ENCODE results near the gene PTPRS.

The PTPRS gene

GRCh38 chr19:5294403-5295160 is 46.0 kb downstream of the PTPRS start:
- CTCF ChIA-PET = no interaction called here
- POLR2A ChIA-PET = no interaction called here
- no peak for DNase-seq
- Histone ChIP-seq H3K4me1 (ENCODE audit: control extremely low read depth in 1 of 4, control insufficient read depth in 4 of 4, insufficient read depth in 4 of 4, low read length in 3 of 4) (peaks cover 0 to 19% (median 11%) of the 10 kb centered on the region in 4 experiments), H3K27me3 (replicated peaks in 2 of 5; ENCODE audit: control insufficient read depth in 4 of 5, insufficient read depth in 5 of 5, low read length in 4 of 5) (peaks cover 0 to 46% (median 13%) of the 10 kb centered on the region in 5 experiments), H3K36me3 (ENCODE audit: control insufficient read depth in 4 of 4, insufficient read depth in 4 of 4, low read length in 3 of 4) (no peaks in the 10 kb centered on the region), H3K9me3 (ENCODE audit: control extremely low read depth in 1 of 5, control insufficient read depth in 4 of 5, insufficient read depth in 2 of 5, low read depth in 1 of 5, low read length in 4 of 5) (no peaks in the 10 kb centered on the region), H3K27ac (ENCODE audit: insufficient read depth in 1 of 2, low read depth in 1 of 2, low read length in 2 of 2, poor library complexity in 1 of 2, severe bottlenecking in 2 of 2) (no peak overlapping the region), H3K4me3 (ENCODE audit: control insufficient read depth in 1 of 7, extremely low read depth in 1 of 7, insufficient read depth in 4 of 7, low read depth in 2 of 7, low read length in 6 of 7) (no peak overlapping the region)
- 75% methylated on average over 15 of the region's 22 CpGs for WGBS (ENCODE audit: insufficient coverage)

GRCh38 chr19:5293612-5294378 is 46.8 kb downstream of the PTPRS start:
- Histone ChIP-seq H3K36me3 (ENCODE audit: control insufficient read depth in 4 of 4, insufficient read depth in 4 of 4, low read length in 3 of 4) (no peaks in the 10 kb centered on the region), H3K4me1 (ENCODE audit: control extremely low read depth in 1 of 4, control insufficient read depth in 4 of 4, insufficient read depth in 4 of 4, low read length in 3 of 4) (peaks cover 0 to 19% (median 11%) of the 10 kb centered on the region in 4 experiments), H3K4me3 (ENCODE audit: control insufficient read depth in 1 of 7, extremely low read depth in 1 of 7, insufficient read depth in 4 of 7, low read depth in 2 of 7, low read length in 6 of 7) (peak overlapping the region in 5 of 7 experiments; percentile 8 to 70 (median 57)), H3K9me3 (ENCODE audit: control extremely low read depth in 1 of 5, control insufficient read depth in 4 of 5, insufficient read depth in 2 of 5, low read depth in 1 of 5, low read length in 4 of 5) (no peaks in the 10 kb centered on the region), H3K27ac (ENCODE audit: insufficient read depth in 1 of 2, low read depth in 1 of 2, low read length in 2 of 2, poor library complexity in 1 of 2, severe bottlenecking in 2 of 2) (no peak overlapping the region), H3K27me3 (replicated peaks in 2 of 5; ENCODE audit: control insufficient read depth in 4 of 5, insufficient read depth in 5 of 5, low read length in 4 of 5) (peaks cover 0 to 46% (median 15%) of the 10 kb centered on the region in 5 experiments)
- 3% methylated on average over 36 of the region's 47 CpGs for WGBS (ENCODE audit: insufficient coverage)
- ChIA-PET CTCF (no interaction called here), POLR2A (no interaction called here)
- no peak for DNase-seq

GRCh38 chr19:5292822-5293611 is 47.6 kb downstream of the PTPRS start:
- Histone ChIP-seq H3K36me3 (ENCODE audit: control insufficient read depth in 4 of 4, insufficient read depth in 4 of 4, low read length in 3 of 4) (no peaks in the 10 kb centered on the region), H3K27me3 (replicated peaks in 2 of 5; ENCODE audit: control insufficient read depth in 4 of 5, insufficient read depth in 5 of 5, low read length in 4 of 5) (peaks cover 0 to 46% (median 15%) of the 10 kb centered on the region in 5 experiments), H3K27ac (ENCODE audit: insufficient read depth in 1 of 2, low read depth in 1 of 2, low read length in 2 of 2, poor library complexity in 1 of 2, severe bottlenecking in 2 of 2) (no peak overlapping the region), H3K4me3 (ENCODE audit: control insufficient read depth in 1 of 7, extremely low read depth in 1 of 7, insufficient read depth in 4 of 7, low read depth in 2 of 7, low read length in 6 of 7) (peak overlapping the region; percentile 8 to 70 (median 61)), H3K4me1 (ENCODE audit: control extremely low read depth in 1 of 4, control insufficient read depth in 4 of 4, insufficient read depth in 4 of 4, low read length in 3 of 4) (peaks cover 0 to 19% (median 11%) of the 10 kb centered on the region in 4 experiments), H3K9me3 (ENCODE audit: control extremely low read depth in 1 of 5, control insufficient read depth in 4 of 5, insufficient read depth in 2 of 5, low read depth in 1 of 5, low read length in 4 of 5) (no peaks in the 10 kb centered on the region)
- CTCF ChIA-PET = no interaction called here
- POLR2A ChIA-PET = interaction anchor here (0.6 kb wide), 1 partner anchor 88 kb away, joined by 3 read pairs; no protein-coding TSS in a partner anchor
- 0% methylated on average over 45 of the region's 70 CpGs for WGBS (ENCODE audit: insufficient coverage)
- DNase-seq = peak; percentile 40 to 67 (median 61)

- CTCF ChIA-PET = no interaction called here
- Histone ChIP-seq H3K27me3 (replicated peaks in 2 of 5; ENCODE audit: control insufficient read depth in 4 of 5, insufficient read depth in 5 of 5, low read length in 4 of 5) (peaks cover 0 to 46% (median 15%) of the 10 kb centered on the region in 5 experiments), H3K9me3 (ENCODE audit: control extremely low read depth in 1 of 5, control insufficient read depth in 4 of 5, insufficient read depth in 2 of 5, low read depth in 1 of 5, low read length in 4 of 5) (no peaks in the 10 kb centered on the region), H3K4me3 (ENCODE audit: control insufficient read depth in 1 of 7, extremely low read depth in 1 of 7, insufficient read depth in 4 of 7, low read depth in 2 of 7, low read length in 6 of 7) (peak overlapping the region in 5 of 7 experiments; percentile 1 to 70 (median 61)), H3K27ac (ENCODE audit: insufficient read depth in 1 of 2, low read depth in 1 of 2, low read length in 2 of 2, poor library complexity in 1 of 2, severe bottlenecking in 2 of 2) (peak overlapping the region in 1 of 2 experiments; percentile 14), H3K36me3 (ENCODE audit: control insufficient read depth in 4 of 4, insufficient read depth in 4 of 4, low read length in 3 of 4) (no peaks in the 10 kb centered on the region), H3K4me1 (ENCODE audit: control extremely low read depth in 1 of 4, control insufficient read depth in 4 of 4, insufficient read depth in 4 of 4, low read length in 3 of 4) (peaks cover 0 to 19% (median 11%) of the 10 kb centered on the region in 4 experiments)
- peak in 1 of 3 donors; percentile 60 for DNase-seq
- POLR2A ChIA-PET = interaction anchor here (0.6 kb wide), 1 partner anchor 88 kb away, joined by 3 read pairs; no protein-coding TSS in a partner anchor
- WGBS (ENCODE audit: insufficient coverage) = 9% methylated on average over 7 of the region's 17 CpGs
These were observed 48.2 kb downstream of the PTPRS start for GRCh38 chr19:5292453-5292821.

GRCh38 chr19:5291588-5292193 is 48.9 kb downstream of the PTPRS start:
- no peak overlapping the region for H3K27ac ChIP-seq (ENCODE audit: insufficient read depth in 1 of 2, low read depth in 1 of 2, low read length in 2 of 2, poor library complexity in 1 of 2, severe bottlenecking in 2 of 2)
- no peak for DNase-seq
- H3K9me3 ChIP-seq (ENCODE audit: control extremely low read depth in 1 of 5, control insufficient read depth in 4 of 5, insufficient read depth in 2 of 5, low read depth in 1 of 5, low read length in 4 of 5) = no peaks in the 10 kb centered on the region
- CTCF ChIA-PET = no interaction called here
- H3K4me3 ChIP-seq (ENCODE audit: control insufficient read depth in 1 of 7, extremely low read depth in 1 of 7, insufficient read depth in 4 of 7, low read depth in 2 of 7, low read length in 6 of 7) = peak overlapping the region in 2 of 7 experiments; percentile 62 to 70
- H3K36me3 ChIP-seq (ENCODE audit: control insufficient read depth in 4 of 4, insufficient read depth in 4 of 4, low read length in 3 of 4) = no peaks in the 10 kb centered on the region
- 92% methylated on average over 8 of the region's 8 CpGs for WGBS (ENCODE audit: insufficient coverage)
- peaks cover 0 to 21% (median 11%) of the 10 kb centered on the region in 4 experiments for H3K4me1 ChIP-seq (ENCODE audit: control extremely low read depth in 1 of 4, control insufficient read depth in 4 of 4, insufficient read depth in 4 of 4, low read length in 3 of 4)
- POLR2A ChIA-PET = interaction anchor here (0.5 kb wide), 1 partner anchor 142 kb away, joined by 3 read pairs; no protein-coding TSS in a partner anchor
- H3K27me3 ChIP-seq (replicated peaks in 2 of 5; ENCODE audit: control insufficient read depth in 4 of 5, insufficient read depth in 5 of 5, low read length in 4 of 5) = peaks cover 0 to 46% (median 15%) of the 10 kb centered on the region in 5 experiments

All from common myeloid progenitor, CD34-positive (primary cell).